GM12875 (cell line): ENCODE data around the gene PLLP.

Source experiments
- H3K4me3 ChIP-seq: one replicate; pipeline ENCODE4 v1.5.1; 2011; ENCODE audit warnings: low read depth, low read length, control low read depth
- CTCF ChIP-seq: IDR thresholded peaks from 2 replicates; pipeline ENCODE4 v1.5.1; 2011; ENCODE audit warnings: low read depth, mild to moderate bottlenecking, control low read depth, inconsistent platforms, low read length, moderate library complexity, borderline replicate concordance; ENCODE audit not compliant: insufficient read depth

Gene PLLP

GRCh38 chr16:57265850-57266530 is 18.5 kb downstream of the PLLP start:
- no peak for TF ChIP-seq CTCF
- no peak overlapping the region for H3K4me3 ChIP-seq

DNA sequence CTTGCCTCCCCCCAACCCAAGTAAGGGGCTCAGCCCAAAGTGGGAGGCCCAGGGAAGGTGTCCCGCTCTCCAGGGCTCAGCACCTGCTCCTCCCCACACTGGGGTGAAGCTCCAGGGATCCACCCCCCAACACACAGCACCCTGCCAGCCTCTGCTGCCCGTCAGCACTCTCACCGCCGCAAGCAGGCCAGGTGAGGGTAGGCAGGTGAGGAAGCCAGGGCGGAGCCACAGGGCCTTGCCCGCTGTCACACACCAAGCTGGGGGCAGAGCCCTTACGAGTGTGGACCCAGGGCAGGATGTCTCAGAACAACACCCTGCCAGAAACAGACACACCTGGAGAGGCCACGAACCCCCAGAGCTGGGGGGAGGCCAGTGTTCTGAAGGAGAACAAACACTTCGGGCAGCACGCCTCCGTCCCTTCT is 19.5 kb downstream of the PLLP start:
- no peak for TF ChIP-seq CTCF
- no peak overlapping the region for H3K4me3 ChIP-seq

DNA sequence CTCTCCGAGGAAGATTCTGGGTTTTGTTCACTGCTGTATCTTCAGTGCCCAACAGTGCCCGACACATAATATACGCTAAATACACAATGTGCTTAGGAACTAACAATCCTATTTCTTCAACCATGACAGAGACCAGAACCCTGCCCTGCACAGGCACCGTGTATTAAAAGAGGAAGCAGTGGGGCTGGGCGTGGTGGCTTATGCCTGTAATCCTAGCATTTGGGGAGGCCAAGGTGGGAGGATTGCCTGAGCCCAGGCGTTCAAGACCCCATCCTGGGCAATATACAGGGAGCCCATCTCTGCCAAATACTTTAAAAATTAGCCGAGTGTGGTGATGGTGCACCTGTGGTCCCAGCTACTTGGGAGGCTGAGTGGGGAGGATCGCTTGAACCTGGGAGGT is 20.1 kb downstream of the PLLP start:
- TF ChIP-seq CTCF = no peak
- H3K4me3 ChIP-seq = no peak overlapping the region

DNA sequence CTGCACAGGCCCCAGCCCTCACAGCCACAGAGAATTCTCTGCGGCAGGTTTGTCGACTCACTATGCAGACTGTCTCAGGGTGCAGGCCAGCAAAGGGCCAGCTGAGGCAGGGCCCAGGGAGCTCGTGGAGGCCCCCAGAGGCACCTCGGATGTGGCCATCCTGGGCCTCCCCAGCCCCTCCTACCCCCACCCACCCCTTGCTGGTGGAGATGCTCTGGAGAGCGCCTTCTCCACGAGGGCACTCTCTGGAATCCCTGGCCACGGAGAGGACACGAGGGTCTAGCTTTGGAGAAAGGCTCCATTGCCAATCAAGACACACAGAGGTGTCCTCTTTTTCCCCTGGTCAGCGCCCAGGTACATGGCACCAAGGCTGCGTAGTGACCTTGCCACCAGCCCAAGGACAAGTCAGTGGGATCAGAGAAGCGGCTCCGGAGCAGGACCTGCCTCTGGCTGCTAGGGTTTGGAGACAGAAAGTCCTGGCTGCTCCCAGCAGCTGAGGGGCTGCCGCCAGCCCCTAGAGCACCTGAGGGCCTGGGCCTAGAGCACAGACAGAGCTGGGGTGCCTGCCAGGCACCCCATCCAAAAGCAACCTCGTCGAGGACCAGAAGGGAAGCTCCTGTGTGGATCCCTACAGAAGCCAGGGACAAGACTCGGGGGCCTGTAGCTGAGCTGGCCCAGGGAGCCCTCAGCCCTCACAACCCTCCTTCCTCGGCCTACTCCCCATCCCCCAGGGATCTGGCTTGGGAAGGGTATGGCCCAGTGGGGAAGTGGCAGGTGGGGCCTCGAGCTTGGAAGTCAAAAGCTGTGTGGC is 20.7 kb downstream of the PLLP start:
- no peak overlapping the region for H3K4me3 ChIP-seq
- no peak for TF ChIP-seq CTCF

GRCh38 chr16:57262841-57263540 is 21.5 kb downstream of the PLLP start:
- no peak overlapping the region for H3K4me3 ChIP-seq
- TF ChIP-seq CTCF = no peak

DNA sequence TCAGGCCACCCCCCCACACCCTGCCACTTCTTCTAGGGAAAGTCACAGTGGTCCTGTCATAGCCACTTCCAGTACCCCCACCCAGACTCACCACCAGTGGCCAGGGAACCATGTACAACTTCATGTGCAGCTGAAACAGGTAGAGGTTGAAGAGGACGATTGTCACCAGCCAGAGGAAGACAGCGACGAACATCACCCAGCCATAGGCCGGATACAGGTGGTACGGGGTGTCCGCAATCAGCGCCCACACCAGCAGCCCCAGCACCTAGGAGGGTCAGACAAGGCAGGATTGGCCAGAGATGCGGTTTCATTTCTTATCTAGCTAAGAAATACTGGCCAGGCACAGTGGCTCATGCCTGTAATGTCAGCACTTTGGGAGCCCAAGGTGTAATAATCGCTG is 22.7 kb downstream of the PLLP start:
- no peak for TF ChIP-seq CTCF
- H3K4me3 ChIP-seq = no peak overlapping the region
